ENCODE measurements around the gene OR2T35. TPM values are rescaled to one million over a fixed set of nuclear protein-coding genes. Genes with fewer than 3 reads are reported as not detected.
"Not testable (repeated sequence)": the region's sequence is repeated elsewhere in the genome, so short reads cannot be mapped to it uniquely, and the experiment has no call there.

Gene OR2T35, protein sequence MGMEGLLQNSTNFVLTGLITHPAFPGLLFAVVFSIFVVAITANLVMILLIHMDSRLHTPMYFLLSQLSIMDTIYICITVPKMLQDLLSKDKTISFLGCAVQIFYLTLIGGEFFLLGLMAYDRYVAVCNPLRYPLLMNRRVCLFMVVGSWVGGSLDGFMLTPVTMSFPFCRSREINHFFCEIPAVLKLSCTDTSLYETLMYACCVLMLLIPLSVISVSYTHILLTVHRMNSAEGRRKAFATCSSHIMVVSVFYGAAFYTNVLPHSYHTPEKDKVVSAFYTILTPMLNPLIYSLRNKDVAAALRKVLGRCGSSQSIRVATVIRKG
- total RNA-seq (not detected), polyA plus RNA-seq (not detected)
- long read RNA-seq, donor 1: 0 reads
- long read RNA-seq, donor 2: 0 reads
- long read RNA-seq, donor 3: 0 reads
- long read RNA-seq, donor 4: 0 reads
- long read RNA-seq, donor 5: 0 reads

DNA sequence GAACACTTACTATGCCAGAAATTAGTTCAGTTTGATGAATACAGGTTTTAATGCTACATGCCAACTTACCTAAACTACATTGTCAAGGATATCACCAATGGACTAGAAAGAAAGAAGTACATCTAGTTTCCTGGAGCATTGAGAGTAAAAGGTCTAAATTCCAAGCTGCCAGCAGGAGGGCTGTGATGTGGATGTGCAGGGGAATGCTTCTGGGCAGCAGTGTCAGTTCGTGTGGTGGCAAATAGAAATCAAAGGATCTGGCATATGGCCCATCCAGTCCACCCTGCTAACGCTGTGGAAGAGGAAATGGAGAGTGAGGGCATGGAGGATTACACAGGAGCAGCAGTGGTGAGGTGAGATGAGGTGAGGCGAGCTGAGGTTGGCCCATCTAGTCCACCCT is at the start of gene OR2T35:
Gene OR2T35 (minus strand): TSS at position 101 of the 400 bp plus-strand sequence. CDS start 6,020 bp downstream, outside the sequence.
- not testable (repeated sequence) for H3K27ac ChIP-seq (ENCODE audit: low read depth in 1 of 2, low read length in 1 of 2); H3K4me3 ChIP-seq; H3K9ac ChIP-seq (ENCODE audit: insufficient read depth in 1 of 2, low read length in 2 of 2); H3K27me3 ChIP-seq (ENCODE audit: control insufficient read depth in 3 of 3, insufficient read depth in 3 of 3, low read length in 2 of 3); ATAC-seq (ENCODE audit: insufficient read depth, low FRiP score); H3K4me1 ChIP-seq (ENCODE audit: control insufficient read depth in 5 of 5, insufficient read depth in 5 of 5, low read length in 5 of 5); DNase-seq; H3K36me3 ChIP-seq (ENCODE audit: control insufficient read depth in 4 of 4, insufficient read depth in 4 of 4, low read length in 4 of 4); H3K9me3 ChIP-seq (ENCODE audit: control insufficient read depth in 4 of 4, insufficient read depth in 3 of 4, low read length in 3 of 4)
- 90% methylated on average over 1 of the region's 3 CpGs; no CpG with 5 or more reads in 1 of the 2 donors for WGBS, 2 donors

GRCh38 chr1:248691567-248692155 is 46.6 kb upstream of the OR2T35 start:
- ATAC-seq (ENCODE audit: insufficient read depth, low FRiP score) (no peak), DNase-seq (no peak)
- TF ChIP-seq, protein P1, sequence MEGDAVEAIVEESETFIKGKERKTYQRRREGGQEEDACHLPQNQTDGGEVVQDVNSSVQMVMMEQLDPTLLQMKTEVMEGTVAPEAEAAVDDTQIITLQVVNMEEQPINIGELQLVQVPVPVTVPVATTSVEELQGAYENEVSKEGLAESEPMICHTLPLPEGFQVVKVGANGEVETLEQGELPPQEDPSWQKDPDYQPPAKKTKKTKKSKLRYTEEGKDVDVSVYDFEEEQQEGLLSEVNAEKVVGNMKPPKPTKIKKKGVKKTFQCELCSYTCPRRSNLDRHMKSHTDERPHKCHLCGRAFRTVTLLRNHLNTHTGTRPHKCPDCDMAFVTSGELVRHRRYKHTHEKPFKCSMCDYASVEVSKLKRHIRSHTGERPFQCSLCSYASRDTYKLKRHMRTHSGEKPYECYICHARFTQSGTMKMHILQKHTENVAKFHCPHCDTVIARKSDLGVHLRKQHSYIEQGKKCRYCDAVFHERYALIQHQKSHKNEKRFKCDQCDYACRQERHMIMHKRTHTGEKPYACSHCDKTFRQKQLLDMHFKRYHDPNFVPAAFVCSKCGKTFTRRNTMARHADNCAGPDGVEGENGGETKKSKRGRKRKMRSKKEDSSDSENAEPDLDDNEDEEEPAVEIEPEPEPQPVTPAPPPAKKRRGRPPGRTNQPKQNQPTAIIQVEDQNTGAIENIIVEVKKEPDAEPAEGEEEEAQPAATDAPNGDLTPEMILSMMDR (IDR thresholded peaks at IDR 0.05; ENCODE audit: control extremely low read depth, extremely low read depth): no peak

DNA sequence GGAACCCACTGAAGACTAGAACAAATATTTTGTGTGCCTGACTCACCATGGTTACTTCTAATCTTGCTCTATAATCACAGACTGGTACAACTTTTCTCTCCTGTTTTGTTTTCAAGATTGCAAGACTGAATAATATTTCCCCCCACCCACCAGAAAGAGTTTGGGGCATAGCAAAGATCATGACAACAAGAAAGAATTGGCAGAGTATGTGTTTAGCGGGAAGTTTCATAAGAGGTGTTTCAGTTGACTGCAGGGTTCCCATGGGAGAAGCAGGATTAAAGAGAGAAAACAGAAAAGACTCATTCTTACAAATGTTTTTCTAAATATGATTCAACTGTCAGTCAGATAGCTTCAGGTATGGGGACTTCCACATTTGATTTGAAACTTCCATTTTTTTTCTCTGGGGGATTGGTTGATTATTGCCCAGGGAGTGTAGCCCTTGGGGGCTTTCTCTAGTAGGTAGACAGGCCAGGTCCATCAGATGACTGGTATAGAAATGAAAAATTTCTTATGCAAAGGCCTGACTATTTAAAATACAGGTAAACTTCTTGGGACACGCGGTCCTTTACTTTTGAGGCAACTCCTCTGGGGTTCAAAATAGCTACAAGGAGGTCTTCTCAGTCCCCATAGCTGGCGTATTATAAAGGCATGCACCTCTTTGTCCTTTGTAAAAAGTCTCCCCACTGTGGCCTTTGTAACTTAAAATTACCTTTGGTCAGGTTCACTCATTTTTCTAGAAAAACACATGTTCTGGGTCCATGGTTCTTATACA is 43.6 kb upstream of the OR2T35 start:
- Histone ChIP-seq H3K27me3 (ENCODE audit: control insufficient read depth in 3 of 3, insufficient read depth in 3 of 3, low read length in 2 of 3) (peaks cover 0 to 4% (median 0%) of the 10 kb centered on the region in 3 donors), H3K36me3 (ENCODE audit: control insufficient read depth in 4 of 4, insufficient read depth in 4 of 4, low read length in 4 of 4) (no peaks in the 10 kb centered on the region), H3K4me3 (no peak overlapping the region), H3K27ac (ENCODE audit: low read depth in 1 of 2, low read length in 1 of 2) (no peak overlapping the region), H3K9me3 (ENCODE audit: control insufficient read depth in 4 of 4, insufficient read depth in 3 of 4, low read length in 3 of 4) (peaks cover 0 to 12% (median 0%) of the 10 kb centered on the region in 4 donors), H3K4me1 (ENCODE audit: control insufficient read depth in 5 of 5, insufficient read depth in 5 of 5, low read length in 5 of 5) (no peaks in the 10 kb centered on the region), H3K9ac (ENCODE audit: insufficient read depth in 1 of 2, low read length in 2 of 2) (no peak overlapping the region)
- 89 to 93% methylated on average over 4 of the region's 4 CpGs for WGBS, 2 donors
- no peak for ATAC-seq (ENCODE audit: insufficient read depth, low FRiP score)
- no peak for DNase-seq
- TF ChIP-seq, protein P1 (IDR thresholded peaks at IDR 0.05; ENCODE audit: control extremely low read depth, extremely low read depth): no peak

More at GRCh38 chr1:248691567-248692155, 46.6 kb upstream of the OR2T35 start:
- H3K36me3 ChIP-seq (ENCODE audit: control insufficient read depth in 4 of 4, insufficient read depth in 4 of 4, low read length in 4 of 4): no peaks in the 10 kb centered on the region
- peaks cover 0 to 12% (median 4%) of the 10 kb centered on the region in 4 donors for H3K9me3 ChIP-seq (ENCODE audit: control insufficient read depth in 4 of 4, insufficient read depth in 3 of 4, low read length in 3 of 4)
- no peak overlapping the region for H3K27ac ChIP-seq (ENCODE audit: low read depth in 1 of 2, low read length in 1 of 2)
- H3K9ac ChIP-seq (ENCODE audit: insufficient read depth in 1 of 2, low read length in 2 of 2): no peak overlapping the region
- WGBS, 2 donors: 77 to 78% methylated on average over 46 to 51 of the region's 51 CpGs
- H3K4me3 ChIP-seq: no peak overlapping the region
- peaks cover 0 to 4% (median 0%) of the 10 kb centered on the region in 3 donors for H3K27me3 ChIP-seq (ENCODE audit: control insufficient read depth in 3 of 3, insufficient read depth in 3 of 3, low read length in 2 of 3)
- no peaks in the 10 kb centered on the region for H3K4me1 ChIP-seq (ENCODE audit: control insufficient read depth in 5 of 5, insufficient read depth in 5 of 5, low read length in 5 of 5)
